WTC11 (cell line): ENCODE results near the gene ASIC3.

Experiments
- FOXK1 ChIP-seq: sonication (generic); formaldehyde crosslinking; IDR thresholded peaks from 2 replicates; pipeline ENCODE4 v1.8.0; 2022; ENCODE audit warnings: mild to moderate bottlenecking, moderate library complexity, missing genetic modification reagents
- JUN ChIP-seq: sonication (generic); formaldehyde crosslinking; IDR thresholded peaks from 2 replicates; pipeline ENCODE4 v1.8.0; 2023; ENCODE audit warnings: mild to moderate bottlenecking, missing genetic modification reagents
- KAT7 ChIP-seq: sonication (generic); formaldehyde crosslinking; IDR thresholded peaks from 2 replicates; pipeline ENCODE4 v1.8.1; 2023; ENCODE audit warnings: missing genetic modification reagents, mild to moderate bottlenecking, borderline replicate concordance
- NFYB ChIP-seq: sonication (generic); formaldehyde crosslinking; conservative IDR thresholded peaks from 2 replicates; pipeline ENCODE4 v1.8.0; 2022; ENCODE audit warnings: low read depth, missing genetic modification reagents
- ZNF138 ChIP-seq: sonication (generic); formaldehyde crosslinking; conservative IDR thresholded peaks from 2 replicates; pipeline ENCODE4 v1.8.1; 2022; ENCODE audit warnings: mild to moderate bottlenecking, moderate library complexity, missing genetic modification reagents
- TF ChIP-seq, protein P1 (sequence below): fragments of 200-600 bp; IDR thresholded peaks from 2 replicates; pipeline ENCODE4 v1.8.0; 2022; ENCODE audit warnings: antibody characterized with exemption
- TF ChIP-seq, protein P2 (sequence below): fragments of 250-450 bp; sonication (Bioruptor Pico); conservative IDR thresholded peaks from 2 replicates; pipeline ENCODE4 v1.9.0; 2021; ENCODE audit warnings: mild to moderate bottlenecking
- TF ChIP-seq, protein P3 (sequence below): sonication (generic); formaldehyde crosslinking; IDR thresholded peaks from 2 replicates; pipeline ENCODE4 v1.8.1; 2022; ENCODE audit warnings: missing genetic modification reagents, borderline replicate concordance
- TF ChIP-seq, protein P4 (sequence below): sonication (generic); formaldehyde crosslinking; conservative IDR thresholded peaks from 2 replicates; pipeline ENCODE4 v1.8.1; 2022; ENCODE audit warnings: mild to moderate bottlenecking, missing genetic modification reagents

DNA sequence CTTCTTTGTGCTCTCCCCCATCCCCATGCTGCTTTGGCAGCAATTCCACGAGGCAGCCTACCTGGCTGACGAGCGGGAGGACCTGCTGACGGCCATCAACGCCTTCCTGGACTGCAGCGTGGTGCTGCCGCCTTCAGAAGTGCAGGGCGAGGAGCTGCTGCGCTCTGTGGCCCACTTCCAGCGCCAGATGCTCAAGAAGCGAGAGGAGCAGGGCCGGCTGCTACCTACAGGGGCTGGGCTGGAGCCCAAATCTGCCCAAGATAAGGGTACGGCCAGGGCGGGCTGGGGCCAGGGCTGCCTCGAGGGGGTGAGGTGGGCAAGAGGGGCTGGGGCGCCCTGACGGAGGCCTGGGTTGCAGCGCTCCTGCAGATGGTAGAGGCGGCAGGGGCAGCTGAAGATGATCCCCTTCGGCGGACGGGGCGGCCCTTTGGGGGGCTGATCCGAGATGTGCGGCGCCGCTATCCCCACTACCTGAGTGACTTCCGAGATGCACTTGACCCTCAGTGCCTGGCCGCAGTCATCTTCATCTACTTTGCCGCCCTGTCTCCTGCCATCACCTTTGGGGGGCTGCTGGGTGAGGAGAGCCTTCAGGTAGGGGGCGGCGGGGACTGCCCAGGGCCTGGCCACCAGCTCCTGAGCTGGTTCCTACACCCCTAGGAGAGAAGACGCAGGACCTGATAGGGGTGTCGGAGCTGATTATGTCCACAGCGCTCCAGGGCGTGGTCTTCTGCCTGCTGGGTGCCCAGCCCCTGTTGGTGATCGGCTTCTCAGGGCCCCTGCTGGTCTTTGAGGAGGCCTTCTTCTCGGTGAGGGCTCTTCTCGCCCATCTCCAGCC is 22.9 kb downstream of the ASIC3 start:
- TF ChIP-seq, protein P1, sequence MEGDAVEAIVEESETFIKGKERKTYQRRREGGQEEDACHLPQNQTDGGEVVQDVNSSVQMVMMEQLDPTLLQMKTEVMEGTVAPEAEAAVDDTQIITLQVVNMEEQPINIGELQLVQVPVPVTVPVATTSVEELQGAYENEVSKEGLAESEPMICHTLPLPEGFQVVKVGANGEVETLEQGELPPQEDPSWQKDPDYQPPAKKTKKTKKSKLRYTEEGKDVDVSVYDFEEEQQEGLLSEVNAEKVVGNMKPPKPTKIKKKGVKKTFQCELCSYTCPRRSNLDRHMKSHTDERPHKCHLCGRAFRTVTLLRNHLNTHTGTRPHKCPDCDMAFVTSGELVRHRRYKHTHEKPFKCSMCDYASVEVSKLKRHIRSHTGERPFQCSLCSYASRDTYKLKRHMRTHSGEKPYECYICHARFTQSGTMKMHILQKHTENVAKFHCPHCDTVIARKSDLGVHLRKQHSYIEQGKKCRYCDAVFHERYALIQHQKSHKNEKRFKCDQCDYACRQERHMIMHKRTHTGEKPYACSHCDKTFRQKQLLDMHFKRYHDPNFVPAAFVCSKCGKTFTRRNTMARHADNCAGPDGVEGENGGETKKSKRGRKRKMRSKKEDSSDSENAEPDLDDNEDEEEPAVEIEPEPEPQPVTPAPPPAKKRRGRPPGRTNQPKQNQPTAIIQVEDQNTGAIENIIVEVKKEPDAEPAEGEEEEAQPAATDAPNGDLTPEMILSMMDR = no peak
- TF ChIP-seq KAT7 (CRISPR knock-in tag) = no peak
- TF ChIP-seq, protein P2, sequence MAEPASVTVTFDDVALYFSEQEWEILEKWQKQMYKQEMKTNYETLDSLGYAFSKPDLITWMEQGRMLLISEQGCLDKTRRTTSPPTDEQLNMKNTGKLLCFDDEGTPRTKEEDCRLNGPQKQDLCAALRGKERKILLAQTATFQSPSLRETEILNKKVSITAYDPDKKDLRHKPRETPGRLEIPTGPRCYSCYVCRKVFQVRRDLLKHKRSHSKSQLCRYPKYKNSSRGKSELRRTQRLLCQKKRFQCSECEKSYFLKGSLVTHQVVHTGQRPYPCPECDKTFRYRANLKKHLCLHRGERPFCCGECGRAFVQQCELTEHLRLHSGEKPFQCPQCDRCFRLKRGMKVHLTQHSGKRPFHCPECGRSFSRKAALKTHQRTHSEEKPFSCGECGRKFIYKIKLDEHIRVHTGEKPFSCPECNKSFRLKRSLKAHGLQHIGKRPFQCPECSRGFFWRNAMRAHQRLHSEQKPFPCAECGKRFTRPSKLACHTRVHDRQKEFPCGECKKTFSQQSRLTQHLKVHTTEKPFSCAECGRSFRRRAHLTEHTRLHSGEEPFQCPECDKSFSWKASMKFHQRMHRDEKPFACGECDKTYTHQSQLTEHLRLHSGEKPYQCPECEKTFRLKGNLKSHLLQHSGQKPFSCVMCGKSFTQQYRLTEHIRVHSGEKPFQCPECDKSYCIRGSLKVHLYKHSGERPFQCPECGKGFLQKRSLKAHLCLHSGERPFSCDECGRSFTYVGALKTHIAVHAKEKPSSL (CRISPR knock-in tag) = no peak
- TF ChIP-seq NFYB (CRISPR knock-in tag) = no peak
- no peak for TF ChIP-seq ZNF138 (CRISPR knock-in tag)
- TF ChIP-seq JUN = no peak
- TF ChIP-seq, protein P3, sequence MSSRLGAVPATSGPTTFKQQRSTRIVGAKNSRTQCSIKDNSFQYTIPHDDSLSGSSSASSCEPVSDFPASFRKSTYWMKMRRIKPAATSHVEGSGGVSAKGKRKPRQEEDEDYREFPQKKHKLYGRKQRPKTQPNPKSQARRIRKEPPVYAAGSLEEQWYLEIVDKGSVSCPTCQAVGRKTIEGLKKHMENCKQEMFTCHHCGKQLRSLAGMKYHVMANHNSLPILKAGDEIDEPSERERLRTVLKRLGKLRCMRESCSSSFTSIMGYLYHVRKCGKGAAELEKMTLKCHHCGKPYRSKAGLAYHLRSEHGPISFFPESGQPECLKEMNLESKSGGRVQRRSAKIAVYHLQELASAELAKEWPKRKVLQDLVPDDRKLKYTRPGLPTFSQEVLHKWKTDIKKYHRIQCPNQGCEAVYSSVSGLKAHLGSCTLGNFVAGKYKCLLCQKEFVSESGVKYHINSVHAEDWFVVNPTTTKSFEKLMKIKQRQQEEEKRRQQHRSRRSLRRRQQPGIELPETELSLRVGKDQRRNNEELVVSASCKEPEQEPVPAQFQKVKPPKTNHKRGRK (CRISPR knock-in tag) = no peak
- TF ChIP-seq, protein P4, sequence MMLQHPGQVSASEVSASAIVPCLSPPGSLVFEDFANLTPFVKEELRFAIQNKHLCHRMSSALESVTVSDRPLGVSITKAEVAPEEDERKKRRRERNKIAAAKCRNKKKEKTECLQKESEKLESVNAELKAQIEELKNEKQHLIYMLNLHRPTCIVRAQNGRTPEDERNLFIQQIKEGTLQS = no peak
- TF ChIP-seq FOXK1 = no peak
